ENCODE results near the gene RABL3. TPM values are rescaled to one million over a fixed set of nuclear protein-coding genes. Genes with fewer than 3 reads are reported as not detected.
A peak's percentile ranks its signal among the peaks of the same experiment; 100 is the strongest.
"Not testable (repeated sequence)": the region's sequence is repeated elsewhere in the genome, so short reads cannot be mapped to it uniquely, and the experiment has no call there.

RABL3 gene
- total RNA-seq, result 10.8 and 11.9 TPM in 2 replicates
- polyA plus RNA-seq, result 11.7 and 13.4 TPM in 2 replicates
- 19.3 and 23.7 TPM in 2 replicates for polyA plus RNA-seq (2012)
- polyA minus RNA-seq (ENCODE audit: low replicate concordance), result 1.0 and 1.5 TPM in 2 replicates

GRCh38 chr3:120742198-120742848 lies at the start of gene RABL3, which contains the start of gene GTF2E1:
TSS of gene RABL3 (minus strand) at chr3:120742516. CDS start at chr3:120742507, 9 bp downstream.
TSS of gene GTF2E1 (plus strand) at chr3:120742744. CDS start at chr3:120750553, 7,809 bp downstream.
- peaks cover 6% of the 10 kb centered on the region for H3K4me1 ChIP-seq (ENCODE audit: control insufficient read depth, extremely low read depth, insufficient read depth, low read length)
- peak within 1 kb of the TSS; percentile 84 for H3K9ac ChIP-seq (ENCODE audit: insufficient read depth, low read length)
- peak within 1 kb of the TSS; percentile 86 for H3K27ac ChIP-seq (ENCODE audit: insufficient read depth, low read length)
- H3K36me3 ChIP-seq (ENCODE audit: control insufficient read depth, insufficient read depth, low read length), result peaks cover 2% of the 10 kb centered on the region
- no peaks in the 10 kb centered on the region for H3K27me3 ChIP-seq (ENCODE audit: control insufficient read depth, insufficient read depth, low read length)
- no peaks in the 10 kb centered on the region for H4K20me1 ChIP-seq (ENCODE audit: control insufficient read depth, extremely low read depth, insufficient read depth, low read length)
- DNase-seq (ENCODE audit: low read depth in 2 of 2), result peak; percentile 100
- H3K9me3 ChIP-seq (ENCODE audit: control insufficient read depth, insufficient read depth, low read depth, low read length), result no peaks in the 10 kb centered on the region
- H3K4me3 ChIP-seq (replicated peaks in 1 of 4; ENCODE audit: control extremely low read depth in 1 of 4, insufficient read depth in 1 of 4, low read depth in 3 of 4, low read length in 4 of 4), result peak within 1 kb of the TSS; percentile 80 to 99 (median 94)
- H3K79me2 ChIP-seq (ENCODE audit: control insufficient read depth, insufficient read depth, low read length), result peaks cover 37% of the 10 kb centered on the region
- TF ChIP-seq, protein P1, sequence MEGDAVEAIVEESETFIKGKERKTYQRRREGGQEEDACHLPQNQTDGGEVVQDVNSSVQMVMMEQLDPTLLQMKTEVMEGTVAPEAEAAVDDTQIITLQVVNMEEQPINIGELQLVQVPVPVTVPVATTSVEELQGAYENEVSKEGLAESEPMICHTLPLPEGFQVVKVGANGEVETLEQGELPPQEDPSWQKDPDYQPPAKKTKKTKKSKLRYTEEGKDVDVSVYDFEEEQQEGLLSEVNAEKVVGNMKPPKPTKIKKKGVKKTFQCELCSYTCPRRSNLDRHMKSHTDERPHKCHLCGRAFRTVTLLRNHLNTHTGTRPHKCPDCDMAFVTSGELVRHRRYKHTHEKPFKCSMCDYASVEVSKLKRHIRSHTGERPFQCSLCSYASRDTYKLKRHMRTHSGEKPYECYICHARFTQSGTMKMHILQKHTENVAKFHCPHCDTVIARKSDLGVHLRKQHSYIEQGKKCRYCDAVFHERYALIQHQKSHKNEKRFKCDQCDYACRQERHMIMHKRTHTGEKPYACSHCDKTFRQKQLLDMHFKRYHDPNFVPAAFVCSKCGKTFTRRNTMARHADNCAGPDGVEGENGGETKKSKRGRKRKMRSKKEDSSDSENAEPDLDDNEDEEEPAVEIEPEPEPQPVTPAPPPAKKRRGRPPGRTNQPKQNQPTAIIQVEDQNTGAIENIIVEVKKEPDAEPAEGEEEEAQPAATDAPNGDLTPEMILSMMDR (conservative IDR thresholded peaks at IDR 0.05 in 1 of 2, IDR thresholded peaks at IDR 0.05 in 1 of 2; ENCODE audit: low read depth in 1 of 2, low read length in 2 of 2), result no peak
- no peak for TF ChIP-seq EZH2 (IDR thresholded peaks at IDR 0.05; ENCODE audit: low read length, missing control alignments)
- H3K4me2 ChIP-seq (ENCODE audit: extremely low read depth, insufficient read depth, low read length), result peak within 1 kb of the TSS; percentile 100
- peak within 1 kb of the TSS; percentile 96 for H2AFZ ChIP-seq (ENCODE audit: low read length)

DNA sequence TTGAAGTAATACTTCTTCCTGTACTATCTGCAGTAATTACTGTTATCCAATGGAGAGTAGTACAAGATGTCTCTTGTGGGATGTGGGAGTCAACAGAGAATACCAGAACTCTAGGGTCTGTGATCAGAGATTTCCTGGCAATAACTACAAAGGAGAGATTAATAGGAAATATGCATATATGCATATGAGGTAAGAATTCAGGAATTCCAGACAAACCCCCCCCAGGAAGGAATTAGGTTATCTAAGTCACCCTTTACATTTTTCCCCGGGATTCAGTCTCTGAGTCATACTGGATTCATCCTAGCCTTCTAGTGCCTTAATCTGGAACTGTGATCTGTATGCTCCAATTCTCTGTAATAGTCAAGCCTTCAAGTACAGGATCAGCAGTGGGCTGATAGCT lies 49.6 kb upstream of the RABL3 start:
- Histone ChIP-seq H3K4me1 (ENCODE audit: control insufficient read depth, extremely low read depth, insufficient read depth, low read length) (peaks cover 5% of the 10 kb centered on the region), H3K36me3 (ENCODE audit: control insufficient read depth, insufficient read depth, low read length) (no peaks in the 10 kb centered on the region), H3K9me3 (ENCODE audit: control insufficient read depth, insufficient read depth, low read depth, low read length) (no peaks in the 10 kb centered on the region), H3K27ac (ENCODE audit: insufficient read depth, low read length) (no peak overlapping the region), H4K20me1 (ENCODE audit: control insufficient read depth, extremely low read depth, insufficient read depth, low read length) (no peaks in the 10 kb centered on the region), H3K4me2 (ENCODE audit: extremely low read depth, insufficient read depth, low read length) (no peak overlapping the region), H3K79me2 (ENCODE audit: control insufficient read depth, insufficient read depth, low read length) (no peaks in the 10 kb centered on the region), H3K9ac (ENCODE audit: insufficient read depth, low read length) (no peak overlapping the region), H3K27me3 (ENCODE audit: control insufficient read depth, insufficient read depth, low read length) (no peaks in the 10 kb centered on the region), H3K4me3 (replicated peaks in 1 of 4; ENCODE audit: control extremely low read depth in 1 of 4, insufficient read depth in 1 of 4, low read depth in 3 of 4, low read length in 4 of 4) (no peak overlapping the region), H2AFZ (ENCODE audit: low read length) (no peak overlapping the region)
- peak; percentile 15 to 88 for DNase-seq (ENCODE audit: low read depth in 2 of 2)
- TF ChIP-seq, protein P1 (conservative IDR thresholded peaks at IDR 0.05 in 1 of 2, IDR thresholded peaks at IDR 0.05 in 1 of 2; ENCODE audit: low read depth in 1 of 2, low read length in 2 of 2), result no peak
- no peak for TF ChIP-seq EZH2 (IDR thresholded peaks at IDR 0.05; ENCODE audit: low read length, missing control alignments)

- Histone ChIP-seq H2AFZ (ENCODE audit: low read length) (no peak overlapping the region), H3K4me3 (replicated peaks in 1 of 4; ENCODE audit: control extremely low read depth in 1 of 4, insufficient read depth in 1 of 4, low read depth in 3 of 4, low read length in 4 of 4) (no peak overlapping the region), H3K79me2 (ENCODE audit: control insufficient read depth, insufficient read depth, low read length) (no peaks in the 10 kb centered on the region), H3K9ac (ENCODE audit: insufficient read depth, low read length) (no peak overlapping the region), H3K9me3 (ENCODE audit: control insufficient read depth, insufficient read depth, low read depth, low read length) (no peaks in the 10 kb centered on the region), H3K4me2 (ENCODE audit: extremely low read depth, insufficient read depth, low read length) (no peak overlapping the region), H3K27me3 (ENCODE audit: control insufficient read depth, insufficient read depth, low read length) (no peaks in the 10 kb centered on the region), H4K20me1 (ENCODE audit: control insufficient read depth, extremely low read depth, insufficient read depth, low read length) (no peaks in the 10 kb centered on the region), H3K4me1 (ENCODE audit: control insufficient read depth, extremely low read depth, insufficient read depth, low read length) (peaks cover 5% of the 10 kb centered on the region), H3K27ac (ENCODE audit: insufficient read depth, low read length) (no peak overlapping the region), H3K36me3 (ENCODE audit: control insufficient read depth, insufficient read depth, low read length) (no peaks in the 10 kb centered on the region)
- no peak for TF ChIP-seq EZH2 (IDR thresholded peaks at IDR 0.05; ENCODE audit: low read length, missing control alignments)
- TF ChIP-seq, protein P1 (conservative IDR thresholded peaks at IDR 0.05 in 1 of 2, IDR thresholded peaks at IDR 0.05 in 1 of 2; ENCODE audit: low read depth in 1 of 2, low read length in 2 of 2), result no peak
- DNase-seq (ENCODE audit: low read depth in 2 of 2), result no peak
These were observed 48.7 kb upstream of the RABL3 start for GRCh38 chr3:120791010-120791409.

DNA sequence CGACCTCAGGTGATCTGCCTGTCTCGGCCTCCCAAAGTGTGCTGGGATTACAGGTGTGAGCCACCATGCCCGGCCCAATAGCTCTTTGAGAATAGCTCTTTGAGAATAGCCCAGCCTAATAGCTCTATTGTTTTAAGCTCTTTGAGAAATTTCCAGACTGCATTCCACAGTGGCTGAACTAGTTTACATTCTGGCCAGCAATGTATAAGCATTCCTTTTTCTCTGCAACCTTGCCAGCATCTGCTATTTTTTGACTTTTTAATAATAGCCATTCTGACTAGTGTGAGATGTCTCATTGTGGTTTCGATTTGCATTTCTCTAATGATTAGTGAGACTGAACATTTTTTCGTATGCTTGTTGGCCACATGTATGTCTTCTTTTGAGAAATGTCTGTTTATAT lies 43.5 kb upstream of the RABL3 start:
- not testable (repeated sequence) for H3K27me3 ChIP-seq (ENCODE audit: control insufficient read depth, insufficient read depth, low read length); H3K4me1 ChIP-seq (ENCODE audit: control insufficient read depth, extremely low read depth, insufficient read depth, low read length); H2AFZ ChIP-seq (ENCODE audit: low read length); H3K79me2 ChIP-seq (ENCODE audit: control insufficient read depth, insufficient read depth, low read length); H3K36me3 ChIP-seq (ENCODE audit: control insufficient read depth, insufficient read depth, low read length); H3K27ac ChIP-seq (ENCODE audit: insufficient read depth, low read length); H4K20me1 ChIP-seq (ENCODE audit: control insufficient read depth, extremely low read depth, insufficient read depth, low read length); H3K9ac ChIP-seq (ENCODE audit: insufficient read depth, low read length); H3K9me3 ChIP-seq (ENCODE audit: control insufficient read depth, insufficient read depth, low read depth, low read length)
- DNase-seq (ENCODE audit: low read depth in 2 of 2), result peak; percentile 61 to 84
- Histone ChIP-seq H3K4me2 (ENCODE audit: extremely low read depth, insufficient read depth, low read length) (peak overlapping the region; percentile 48), H3K4me3 (replicated peaks in 1 of 4; ENCODE audit: control extremely low read depth in 1 of 4, insufficient read depth in 1 of 4, low read depth in 3 of 4, low read length in 4 of 4) (peak overlapping the region in 1 of 4 experiments; percentile 9)

Measured in fibroblast of lung (primary cell).